Loucy (cell line): ENCODE measurements around the gene IFNAR2.

ENCODE experiments used
- H2AFZ ChIP-seq: fragments of 200-600 bp; sonication (generic); 2 replicates; pipeline ENCODE4 v1.6.0; 2016; ENCODE audit warnings: antibody characterized with exemption, mild to moderate bottlenecking, low read length, moderate library complexity
- H3F3A ChIP-seq: fragments of 200-600 bp; 2 replicates; pipeline ENCODE4 v1.6.0; 2016; ENCODE audit warnings: antibody characterized with exemption, low read depth, mild to moderate bottlenecking
- H3K27me3 ChIP-seq: fragments of 200-600 bp; sonication (generic); 2 replicates; pipeline ENCODE4 v1.6.1; 2014; ENCODE audit warnings: low read length, mild to moderate bottlenecking; ENCODE audit not compliant: insufficient read depth, poor library complexity, severe bottlenecking
- H3K36me3 ChIP-seq: fragments of 200-600 bp; sonication (generic); 2 replicates; pipeline ENCODE4 v1.6.1; 2016; ENCODE audit warnings: low read length; ENCODE audit not compliant: insufficient read depth
- H3K4me1 ChIP-seq: fragments of 200-600 bp; sonication (generic); 2 replicates; pipeline ENCODE4 v1.5.1; 2014; ENCODE audit warnings: low read length, mild to moderate bottlenecking; ENCODE audit not compliant: insufficient read depth, poor library complexity, severe bottlenecking
- H3K4me2 ChIP-seq: fragments of 200-600 bp; sonication (generic); 2 replicates; pipeline ENCODE4 v1.6.0; 2014; ENCODE audit warnings: antibody characterized with exemption, low read length, low read depth, mild to moderate bottlenecking; ENCODE audit not compliant: poor library complexity, severe bottlenecking
- H3K4me3 ChIP-seq: fragments of 200-600 bp; sonication (generic); 2 replicates; pipeline ENCODE4 v1.5.1; 2014; ENCODE audit warnings: low read length, mild to moderate bottlenecking, mixed read lengths; ENCODE audit not compliant: poor library complexity, severe bottlenecking
- H3K79me2 ChIP-seq: fragments of 200-600 bp; sonication (generic); 2 replicates; pipeline ENCODE4 v1.6.1; 2014; ENCODE audit warnings: low read length; ENCODE audit not compliant: insufficient read depth
- H3K9ac ChIP-seq: fragments of 200-600 bp; sonication (generic); 2 replicates; pipeline ENCODE4 v1.6.0; 2014; ENCODE audit warnings: mild to moderate bottlenecking, low read depth, low read length, moderate library complexity; ENCODE audit not compliant: poor library complexity, severe bottlenecking
- H3K9me2 ChIP-seq: fragments of 200-600 bp; sonication (generic); replicated peaks from 2 replicates; pipeline ENCODE4 v1.6.1; 2016; ENCODE audit warnings: low read depth, low read length, mixed read lengths
- H3K9me3 ChIP-seq: fragments of 200-600 bp; sonication (generic); 2 replicates; pipeline ENCODE4 v1.6.1; 2014; ENCODE audit warnings: mild to moderate bottlenecking, antibody characterized with exemption, low read length, low read depth; ENCODE audit not compliant: insufficient read depth
- H4K20me1 ChIP-seq: fragments of 200-600 bp; sonication (generic); 2 replicates; pipeline ENCODE4 v1.6.0; 2014; ENCODE audit warnings: antibody characterized with exemption, low read length, mild to moderate bottlenecking; ENCODE audit not compliant: insufficient read depth, poor library complexity, severe bottlenecking
- EZH2phosphoT487 ChIP-seq: fragments of 200-600 bp; IDR thresholded peaks from 2 replicates; pipeline ENCODE4 v1.6.1; 2018; ENCODE audit warnings: antibody characterized with exemption, mild to moderate bottlenecking, moderate library complexity, borderline replicate concordance
- TF ChIP-seq, protein P1 (sequence below): fragments of 200-600 bp; sonication (generic); conservative IDR thresholded peaks from 2 replicates; pipeline ENCODE4 v1.5.1; 2014; ENCODE audit warnings: mild to moderate bottlenecking, antibody characterized with exemption, low read length

Gene IFNAR2

DNA sequence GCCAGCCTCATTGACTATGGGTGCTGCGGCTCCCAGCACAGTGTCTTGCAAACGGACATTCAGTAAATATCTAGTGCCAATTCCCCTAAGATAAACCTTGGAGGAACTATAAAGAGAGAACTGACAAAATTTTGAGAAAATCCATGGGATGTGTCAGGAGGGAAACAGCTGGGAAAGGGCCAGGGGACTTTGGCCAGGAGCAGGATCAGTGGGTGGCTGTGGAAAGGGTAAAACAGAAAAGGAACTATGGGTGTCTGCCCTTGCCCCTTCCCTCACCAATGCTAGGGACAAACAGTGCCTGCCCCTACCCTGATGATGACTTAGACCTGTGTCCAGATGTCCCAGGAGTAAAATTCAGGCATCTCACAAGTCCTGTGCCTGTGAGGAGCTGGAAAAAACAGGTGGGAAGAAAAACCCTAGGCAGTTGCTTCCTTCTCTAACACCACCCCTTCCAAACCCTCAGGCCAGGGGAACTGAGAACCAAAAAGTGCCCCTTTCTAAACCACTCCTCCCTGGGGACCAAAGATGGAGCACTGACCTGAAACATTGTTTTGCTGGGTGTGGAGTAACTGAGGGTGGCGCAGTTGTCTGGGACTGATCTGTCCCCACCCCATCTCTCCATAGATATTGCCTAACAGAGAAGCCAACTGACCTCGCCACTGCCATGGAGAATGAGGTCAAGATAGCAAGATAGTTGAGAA, 22.1 kb upstream of the IFNAR2 start:
- Histone ChIP-seq H3K4me3 (no peak overlapping the region), H2AFZ (no peak overlapping the region), H3K9me3 (peaks cover 10% of the 10 kb centered on the region; the same call in 1 of the 2 replicates), H3K9me2 (no peaks in the 10 kb centered on the region), H3K4me2 (no peak overlapping the region), H3F3A (no peaks in the 10 kb centered on the region), H3K4me1 (peaks cover 43% of the 10 kb centered on the region), H3K79me2 (no peaks in the 10 kb centered on the region), H3K36me3 (no peaks in the 10 kb centered on the region), H3K27me3 (no peaks in the 10 kb centered on the region), H3K9ac (no peak overlapping the region), H4K20me1 (no peaks in the 10 kb centered on the region)
- no peak for TF ChIP-seq EZH2phosphoT487
- TF ChIP-seq, protein P1, sequence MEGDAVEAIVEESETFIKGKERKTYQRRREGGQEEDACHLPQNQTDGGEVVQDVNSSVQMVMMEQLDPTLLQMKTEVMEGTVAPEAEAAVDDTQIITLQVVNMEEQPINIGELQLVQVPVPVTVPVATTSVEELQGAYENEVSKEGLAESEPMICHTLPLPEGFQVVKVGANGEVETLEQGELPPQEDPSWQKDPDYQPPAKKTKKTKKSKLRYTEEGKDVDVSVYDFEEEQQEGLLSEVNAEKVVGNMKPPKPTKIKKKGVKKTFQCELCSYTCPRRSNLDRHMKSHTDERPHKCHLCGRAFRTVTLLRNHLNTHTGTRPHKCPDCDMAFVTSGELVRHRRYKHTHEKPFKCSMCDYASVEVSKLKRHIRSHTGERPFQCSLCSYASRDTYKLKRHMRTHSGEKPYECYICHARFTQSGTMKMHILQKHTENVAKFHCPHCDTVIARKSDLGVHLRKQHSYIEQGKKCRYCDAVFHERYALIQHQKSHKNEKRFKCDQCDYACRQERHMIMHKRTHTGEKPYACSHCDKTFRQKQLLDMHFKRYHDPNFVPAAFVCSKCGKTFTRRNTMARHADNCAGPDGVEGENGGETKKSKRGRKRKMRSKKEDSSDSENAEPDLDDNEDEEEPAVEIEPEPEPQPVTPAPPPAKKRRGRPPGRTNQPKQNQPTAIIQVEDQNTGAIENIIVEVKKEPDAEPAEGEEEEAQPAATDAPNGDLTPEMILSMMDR: no peak

DNA sequence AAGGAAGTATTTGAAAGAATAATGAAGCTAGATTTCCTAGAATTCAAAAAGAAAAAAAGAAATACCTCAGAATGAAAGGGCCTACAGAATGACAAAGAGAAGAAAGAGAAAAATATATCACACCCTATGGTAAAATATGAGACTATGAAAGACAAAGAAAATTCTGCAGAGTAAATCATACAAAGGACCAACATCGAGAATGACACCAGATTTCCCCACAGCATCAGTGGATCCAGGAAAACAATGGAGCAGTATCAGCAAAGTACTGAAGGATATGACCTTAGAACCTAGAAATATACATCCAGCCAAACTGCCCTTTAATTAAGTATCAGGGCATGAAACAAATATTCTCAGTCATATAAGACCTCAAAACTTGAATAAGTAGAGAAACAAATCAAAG, 21.2 kb upstream of the IFNAR2 start:
- H3K36me3 ChIP-seq: no peaks in the 10 kb centered on the region
- H3K4me3 ChIP-seq: no peak overlapping the region
- H3K9ac ChIP-seq: no peak overlapping the region
- TF ChIP-seq EZH2phosphoT487: no peak
- H2AFZ ChIP-seq: no peak overlapping the region
- no peaks in the 10 kb centered on the region for H3K9me2 ChIP-seq
- no peaks in the 10 kb centered on the region for H3K27me3 ChIP-seq
- H3K9me3 ChIP-seq: peaks cover 10% of the 10 kb centered on the region; the same call in 1 of the 2 replicates
- H3K4me1 ChIP-seq: peaks cover 42% of the 10 kb centered on the region
- no peak overlapping the region for H3K4me2 ChIP-seq
- H3K79me2 ChIP-seq: no peaks in the 10 kb centered on the region
- no peaks in the 10 kb centered on the region for H3F3A ChIP-seq
- H4K20me1 ChIP-seq: no peaks in the 10 kb centered on the region

DNA sequence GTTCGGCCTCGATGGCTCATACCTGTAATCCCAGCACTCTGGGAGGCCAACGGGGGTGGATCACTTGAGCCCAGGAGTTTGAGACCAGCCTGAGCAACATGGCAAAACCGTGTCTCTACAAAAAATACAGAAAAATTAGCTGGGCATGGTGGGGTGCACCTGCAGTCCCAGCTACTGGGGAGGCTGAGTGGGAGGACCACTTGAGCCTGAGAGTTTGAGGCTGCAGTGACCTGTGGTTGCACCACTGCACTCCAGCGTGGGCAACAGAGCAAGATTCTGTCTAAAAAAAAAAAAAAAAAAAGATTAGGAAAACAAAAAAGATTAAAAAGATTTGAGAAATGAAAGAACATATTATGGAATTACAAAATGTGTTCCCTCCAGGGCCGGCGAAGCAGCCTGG, 18.4 kb upstream of the IFNAR2 start:
- H3K4me3 ChIP-seq: no peak overlapping the region
- H2AFZ ChIP-seq: no peak overlapping the region
- no peaks in the 10 kb centered on the region for H3K79me2 ChIP-seq
- TF ChIP-seq EZH2phosphoT487: no peak
- TF ChIP-seq, protein P1: no peak
- peaks cover 10% of the 10 kb centered on the region; the same call in 1 of the 2 replicates for H3K9me3 ChIP-seq
- no peaks in the 10 kb centered on the region for H3K27me3 ChIP-seq
- H4K20me1 ChIP-seq: no peaks in the 10 kb centered on the region
- H3K9ac ChIP-seq: no peak overlapping the region
- no peaks in the 10 kb centered on the region for H3F3A ChIP-seq
- peaks cover 36% of the 10 kb centered on the region for H3K4me1 ChIP-seq
- no peaks in the 10 kb centered on the region for H3K9me2 ChIP-seq
- peak overlapping the region; percentile 33 for H3K4me2 ChIP-seq
- H3K36me3 ChIP-seq: no peaks in the 10 kb centered on the region

DNA sequence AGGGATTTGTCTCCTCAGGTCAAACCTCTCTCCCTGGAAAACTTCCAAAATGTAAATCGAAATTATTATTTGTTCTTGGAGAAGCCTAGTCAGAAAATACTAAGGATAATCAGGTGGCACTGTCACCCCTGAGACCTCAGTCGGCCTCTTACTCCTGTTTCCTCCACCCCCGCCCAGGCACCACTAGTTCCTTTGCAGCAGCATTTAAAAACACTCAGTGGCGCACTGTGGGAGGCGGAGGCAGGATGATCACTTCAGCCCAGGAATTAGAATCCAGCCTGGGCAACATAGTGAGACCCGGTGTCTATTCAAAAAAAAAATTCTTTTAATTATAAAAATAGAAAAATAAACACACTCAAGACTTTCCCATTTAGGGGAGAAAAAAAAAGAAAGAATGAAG, 18.0 kb upstream of the IFNAR2 start:
- peak overlapping the region; percentile 47 for H3K9ac ChIP-seq
- H3K4me3 ChIP-seq: no peak overlapping the region
- peak overlapping the region; percentile 33 for H3K4me2 ChIP-seq

More for the DNA sequence above, 18.0 kb upstream of the IFNAR2 start:
- Histone ChIP-seq H3K27me3 (no peaks in the 10 kb centered on the region), H2AFZ (peak overlapping the region; percentile 61; the same call in 1 of the 2 replicates), H3K79me2 (no peaks in the 10 kb centered on the region), H3K4me1 (peaks cover 41% of the 10 kb centered on the region), H3K36me3 (no peaks in the 10 kb centered on the region), H3F3A (no peaks in the 10 kb centered on the region), H3K9me2 (no peaks in the 10 kb centered on the region), H4K20me1 (no peaks in the 10 kb centered on the region), H3K9me3 (peaks cover 10% of the 10 kb centered on the region; the same call in 1 of the 2 replicates)
- TF ChIP-seq, protein P1: no peak
